ENCODE data around the gene MMP7.
"Not testable (repeated sequence)": the region's sequence is repeated elsewhere in the genome, so short reads cannot be mapped to it uniquely, and the experiment has no call there.

MMP7 gene

GRCh38 chr11:102518296-102519094 lies 12.1 kb downstream of the MMP7 start:
- peak; percentile 22 for TF ChIP-seq CTCF (IDR thresholded peaks at IDR 0.05; ENCODE audit: insufficient read depth, low read length, poor library complexity, severe bottlenecking)
- no peak for DNase-seq (ENCODE audit: extremely low read depth, insufficient read length)
- Histone ChIP-seq H3K4me3 (replicated peaks; ENCODE audit: low read depth, low read length) (no peak overlapping the region), H3K27me3 (replicated peaks; ENCODE audit: control insufficient read depth, insufficient read depth, low read length) (no peaks in the 10 kb centered on the region; the same call in 1 of the 2 replicates), H3K36me3 (ENCODE audit: control insufficient read depth, insufficient read depth, low read length) (no peaks in the 10 kb centered on the region)

- DNase-seq (ENCODE audit: extremely low read depth, insufficient read length), result no peak
- Histone ChIP-seq H3K4me3 (replicated peaks; ENCODE audit: low read depth, low read length) (no peak overlapping the region), H3K27me3 (replicated peaks; ENCODE audit: control insufficient read depth, insufficient read depth, low read length) (no peaks in the 10 kb centered on the region; the same call in 1 of the 2 replicates), H3K36me3 (ENCODE audit: control insufficient read depth, insufficient read depth, low read length) (no peaks in the 10 kb centered on the region)
- no peak for TF ChIP-seq CTCF (IDR thresholded peaks at IDR 0.05; ENCODE audit: insufficient read depth, low read length, poor library complexity, severe bottlenecking)
These were observed 12.9 kb downstream of the MMP7 start for GRCh38 chr11:102517670-102518069.

GRCh38 chr11:102516179-102516578 lies 14.4 kb downstream of the MMP7 start:
- no peak overlapping the region for H3K4me3 ChIP-seq (replicated peaks; ENCODE audit: low read depth, low read length)
- TF ChIP-seq CTCF (IDR thresholded peaks at IDR 0.05; ENCODE audit: insufficient read depth, low read length, poor library complexity, severe bottlenecking), result no peak
- H3K36me3 ChIP-seq (ENCODE audit: control insufficient read depth, insufficient read depth, low read length), result no peaks in the 10 kb centered on the region
- no peak for DNase-seq (ENCODE audit: extremely low read depth, insufficient read length)
- H3K27me3 ChIP-seq (replicated peaks; ENCODE audit: control insufficient read depth, insufficient read depth, low read length), result no peaks in the 10 kb centered on the region; the same call in 1 of the 2 replicates

- no peak overlapping the region for H3K4me3 ChIP-seq (replicated peaks; ENCODE audit: low read depth, low read length)
- no peak for DNase-seq (ENCODE audit: extremely low read depth, insufficient read length)
- no peak for TF ChIP-seq CTCF (IDR thresholded peaks at IDR 0.05; ENCODE audit: insufficient read depth, low read length, poor library complexity, severe bottlenecking)
- no peaks in the 10 kb centered on the region; the same call in 1 of the 2 replicates for H3K27me3 ChIP-seq (replicated peaks; ENCODE audit: control insufficient read depth, insufficient read depth, low read length)
- H3K36me3 ChIP-seq (ENCODE audit: control insufficient read depth, insufficient read depth, low read length), result no peaks in the 10 kb centered on the region
These were observed 16.7 kb downstream of the MMP7 start for GRCh38 chr11:102513869-102514268.

- no peaks in the 10 kb centered on the region; the same call in 1 of the 2 replicates for H3K27me3 ChIP-seq (replicated peaks; ENCODE audit: control insufficient read depth, insufficient read depth, low read length)
- no peaks in the 10 kb centered on the region for H3K36me3 ChIP-seq (ENCODE audit: control insufficient read depth, insufficient read depth, low read length)
- H3K4me3 ChIP-seq (replicated peaks; ENCODE audit: low read depth, low read length), result no peak overlapping the region
- no peak for TF ChIP-seq CTCF (IDR thresholded peaks at IDR 0.05; ENCODE audit: insufficient read depth, low read length, poor library complexity, severe bottlenecking)
- no peak for DNase-seq (ENCODE audit: extremely low read depth, insufficient read length)
These were observed 20.0 kb downstream of the MMP7 start for GRCh38 chr11:102510439-102511135.

GRCh38 chr11:102502831-102503230 lies 27.7 kb downstream of the MMP7 start:
- H3K36me3 ChIP-seq (ENCODE audit: control insufficient read depth, insufficient read depth, low read length); DNase-seq (ENCODE audit: extremely low read depth, insufficient read length); H3K27me3 ChIP-seq (replicated peaks; ENCODE audit: control insufficient read depth, insufficient read depth, low read length); H3K4me3 ChIP-seq (replicated peaks; ENCODE audit: low read depth, low read length): not testable (repeated sequence)

All from GM06990 (cell line).